HEK293 (cell line): ENCODE results near the gene NTN4.
A peak's percentile ranks its signal among the peaks of the same experiment; 100 is the strongest.

Source experiments
- BCL11A ChIP-seq: fragments of 450-650 bp; formaldehyde crosslinking; IDR thresholded peaks from 2 replicates; pipeline ENCODE4 v1.5.1; 2016; ENCODE audit warnings: low read depth, missing biosample characterization, missing genetic modification characterization
- CTCF ChIP-seq: fragments of 450-650 bp; formaldehyde crosslinking; IDR thresholded peaks from 2 replicates; pipeline ENCODE4 v1.5.1; 2016; ENCODE audit warnings: missing biosample characterization, missing genetic modification characterization
- HOXA7 ChIP-seq: sonication (generic); formaldehyde crosslinking; IDR thresholded peaks from 2 replicates; pipeline ENCODE4 v1.8.1; 2022; ENCODE audit warnings: missing genetic modification reagents, borderline replicate concordance
- REST ChIP-seq: fragments of 450-650 bp; formaldehyde crosslinking; IDR thresholded peaks from 2 replicates; pipeline ENCODE4 v1.5.1; 2016; ENCODE audit warnings: missing biosample characterization, missing genetic modification characterization
- SCRT1 ChIP-seq: fragments of 450-650 bp; formaldehyde crosslinking; IDR thresholded peaks from 2 replicates; pipeline ENCODE4 v1.5.1; 2016; ENCODE audit warnings: missing biosample characterization, missing genetic modification characterization, borderline replicate concordance
- SETDB1 ChIP-seq: IDR thresholded peaks from one replicate; pipeline ENCODE4 v1.6.1; 2017; ENCODE audit warnings: mild to moderate bottlenecking, low read length, moderate library complexity, mixed read lengths; ENCODE audit not compliant: insufficient read length
- ZBTB10 ChIP-seq: fragments of 450-650 bp; formaldehyde crosslinking; IDR thresholded peaks from 2 replicates; pipeline ENCODE4 v1.5.1; 2016; ENCODE audit warnings: missing biosample characterization, missing genetic modification characterization
- ZNF239 ChIP-seq: fragments of 450-650 bp; formaldehyde crosslinking; IDR thresholded peaks from 2 replicates; pipeline ENCODE4 v1.5.1; 2016; ENCODE audit warnings: missing biosample characterization, missing genetic modification characterization
- ZNF24 ChIP-seq: fragments of 450-650 bp; formaldehyde crosslinking; IDR thresholded peaks from 2 replicates; pipeline ENCODE4 v1.5.1; 2016; ENCODE audit warnings: missing biosample characterization, missing genetic modification characterization
- ZNF501 ChIP-seq: fragments of 450-650 bp; formaldehyde crosslinking; IDR thresholded peaks from 2 replicates; pipeline ENCODE4 v1.5.1; 2016; ENCODE audit warnings: missing biosample characterization, missing genetic modification characterization
- ZNF560 ChIP-seq: fragments of 450-650 bp; formaldehyde crosslinking; IDR thresholded peaks from 2 replicates; pipeline ENCODE4 v1.5.1; 2017; ENCODE audit warnings: missing biosample characterization, missing genetic modification characterization, borderline replicate concordance
- ZNF624 ChIP-seq: fragments of 450-650 bp; formaldehyde crosslinking; IDR thresholded peaks from 2 replicates; pipeline ENCODE4 v1.5.1; 2017; ENCODE audit warnings: missing biosample characterization, missing genetic modification characterization
- ZNF704 ChIP-seq: fragments of 450-650 bp; formaldehyde crosslinking; IDR thresholded peaks from 2 replicates; pipeline ENCODE4 v1.5.1; 2016; ENCODE audit warnings: missing biosample characterization, missing genetic modification characterization
- TF ChIP-seq, protein P1 (sequence below): fragments of 450-650 bp; formaldehyde crosslinking; IDR thresholded peaks from 2 replicates; pipeline ENCODE4 v1.5.1; 2016; ENCODE audit warnings: missing biosample characterization, missing genetic modification characterization

DNA sequence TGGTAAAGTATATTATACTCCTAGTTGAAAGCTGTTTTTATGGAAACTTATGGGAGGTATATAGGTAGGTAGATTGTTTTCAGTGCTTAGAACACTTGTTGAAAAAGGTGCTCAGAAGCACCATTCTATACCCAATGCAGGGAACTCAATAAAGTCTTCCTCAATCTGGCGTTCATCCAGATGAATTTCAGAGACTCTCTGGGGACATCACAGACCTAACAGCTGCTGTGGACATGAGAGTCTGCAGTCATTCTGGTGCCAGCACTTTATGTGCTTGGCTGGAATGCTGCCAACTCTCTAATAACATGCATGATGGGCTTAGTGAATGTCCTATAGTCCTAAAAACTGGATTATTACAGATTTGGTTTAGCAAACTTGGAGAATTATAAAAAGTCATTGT lies 115.9 kb downstream of the NTN4 start:
- TF ChIP-seq SETDB1 = no peak
- no peak for TF ChIP-seq BCL11A
- no peak for TF ChIP-seq CTCF (tag by site-specific recombination)
- no peak for TF ChIP-seq ZNF624
- no peak for TF ChIP-seq HOXA7 (CRISPR knock-in tag)
- TF ChIP-seq ZNF24 = 0 out of 2 replicates have a peak, but pooled peaks have one; percentile 38
- no peak for TF ChIP-seq ZBTB10 (tag by site-specific recombination)
- TF ChIP-seq REST (tag by site-specific recombination) = no peak
- TF ChIP-seq, protein P1, sequence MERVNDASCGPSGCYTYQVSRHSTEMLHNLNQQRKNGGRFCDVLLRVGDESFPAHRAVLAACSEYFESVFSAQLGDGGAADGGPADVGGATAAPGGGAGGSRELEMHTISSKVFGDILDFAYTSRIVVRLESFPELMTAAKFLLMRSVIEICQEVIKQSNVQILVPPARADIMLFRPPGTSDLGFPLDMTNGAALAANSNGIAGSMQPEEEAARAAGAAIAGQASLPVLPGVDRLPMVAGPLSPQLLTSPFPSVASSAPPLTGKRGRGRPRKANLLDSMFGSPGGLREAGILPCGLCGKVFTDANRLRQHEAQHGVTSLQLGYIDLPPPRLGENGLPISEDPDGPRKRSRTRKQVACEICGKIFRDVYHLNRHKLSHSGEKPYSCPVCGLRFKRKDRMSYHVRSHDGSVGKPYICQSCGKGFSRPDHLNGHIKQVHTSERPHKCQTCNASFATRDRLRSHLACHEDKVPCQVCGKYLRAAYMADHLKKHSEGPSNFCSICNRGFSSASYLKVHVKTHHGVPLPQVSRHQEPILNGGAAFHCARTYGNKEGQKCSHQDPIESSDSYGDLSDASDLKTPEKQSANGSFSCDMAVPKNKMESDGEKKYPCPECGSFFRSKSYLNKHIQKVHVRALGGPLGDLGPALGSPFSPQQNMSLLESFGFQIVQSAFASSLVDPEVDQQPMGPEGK (tag by site-specific recombination) = 0 out of 2 replicates have a peak, but pooled peaks have one; percentile 29
- TF ChIP-seq ZNF704 (tag by site-specific recombination) = no peak
- no peak for TF ChIP-seq ZNF560 (tag by site-specific recombination)
- no peak for TF ChIP-seq ZNF501 (tag by site-specific recombination)
- TF ChIP-seq ZNF239 (tag by site-specific recombination) = no peak
- 0 out of 2 replicates have a peak, but pooled peaks have one; percentile 25 for TF ChIP-seq SCRT1 (tag by site-specific recombination)
